BLaER1 (cell line): Measurements from ENCODE around the gene APBB1IP.

Experiments
- H3K27ac ChIP-seq: shearing (Covaris generic); formaldehyde crosslinking; 2 replicates; pipeline ENCODE4 v1.8.1; 2022
- H3K27me3 ChIP-seq: shearing (Covaris generic); formaldehyde crosslinking; 2 replicates; pipeline ENCODE4 v1.8.1; 2022
- H3K36me3 ChIP-seq: shearing (Covaris generic); formaldehyde crosslinking; 2 replicates; pipeline ENCODE4 v1.8.1; 2022
- H3K4me1 ChIP-seq: shearing (Covaris generic); formaldehyde crosslinking; 2 replicates; pipeline ENCODE4 v1.8.1; 2022
- H3K4me2 ChIP-seq: shearing (Covaris generic); formaldehyde crosslinking; 2 replicates; pipeline ENCODE4 v1.8.1; 2022
- H3K4me3 ChIP-seq: shearing (Covaris generic); formaldehyde crosslinking; 2 replicates; pipeline ENCODE4 v1.8.1; 2022
- H3K9ac ChIP-seq: shearing (Covaris generic); formaldehyde crosslinking; 2 replicates; pipeline ENCODE4 v1.8.1; 2022
- H3K9me3 ChIP-seq: shearing (Covaris generic); formaldehyde crosslinking; 2 replicates; pipeline ENCODE4 v1.8.1; 2022
- H4K20me1 ChIP-seq: shearing (Covaris generic); formaldehyde crosslinking; 2 replicates; pipeline ENCODE4 v1.8.1; 2022
- Cebpa-rat ChIP-seq: shearing (Covaris generic); IDR thresholded peaks from 2 replicates; pipeline ENCODE4 v1.8.1; 2022

Gene APBB1IP

GRCh38 chr10:26612151-26612915, 174.2 kb downstream of the APBB1IP start:
- no peak overlapping the region for H3K4me3 ChIP-seq
- no peak overlapping the region for H3K4me2 ChIP-seq
- TF ChIP-seq Cebpa-rat, result no peak
- no peaks in the 10 kb centered on the region for H3K4me1 ChIP-seq
- no peaks in the 10 kb centered on the region for H3K27me3 ChIP-seq
- no peak overlapping the region for H3K9ac ChIP-seq
- H4K20me1 ChIP-seq, result no peaks in the 10 kb centered on the region
- H3K9me3 ChIP-seq, result no peaks in the 10 kb centered on the region
- H3K36me3 ChIP-seq, result no peaks in the 10 kb centered on the region
- no peak overlapping the region for H3K27ac ChIP-seq
